Liver (tissue), 9 donors: ENCODE results near the gene IQCE. TPM values are rescaled to one million over a fixed set of nuclear protein-coding genes. Genes with fewer than 3 reads are reported as not detected.

Source experiments
- DNase-seq: peaks from one replicate; pipeline ENCODE4 v3.0.0-alpha.2; 2017; ENCODE audit warnings: low spot score
- H3K27ac ChIP-seq, 2 donors: one replicate each; pipeline ENCODE4 v1.7.0; 2013; ENCODE audit warnings: inconsistent platforms in 2 of 2, low read length in 2 of 2, control low read depth in 1 of 2, low read depth in 1 of 2, mild to moderate bottlenecking in 1 of 2
- H3K27me3 ChIP-seq, 4 donors: one replicate each; pipeline versions ENCODE4 v1.6.1 to v1.7.0; 2013; ENCODE audit warnings: low read length in 3 of 4, inconsistent platforms in 1 of 4, mild to moderate bottlenecking in 1 of 4, moderate library complexity in 1 of 4; ENCODE audit not compliant: control insufficient read depth in 4 of 4, insufficient read depth in 4 of 4
- H3K36me3 ChIP-seq, 4 donors: one replicate each; pipeline versions ENCODE4 v1.6.1 to v1.7.0; 2013; ENCODE audit warnings: low read length in 3 of 4, mild to moderate bottlenecking in 3 of 4, low read depth in 1 of 4, moderate library complexity in 1 of 4; ENCODE audit not compliant: control insufficient read depth in 4 of 4, insufficient read depth in 3 of 4
- H3K4me1 ChIP-seq, 4 donors: one replicate each; pipeline versions ENCODE4 v1.6.1 to v1.7.0; 2013; ENCODE audit warnings: low read length in 3 of 4, mild to moderate bottlenecking in 3 of 4, moderate library complexity in 1 of 4; ENCODE audit not compliant: control insufficient read depth in 4 of 4, insufficient read depth in 4 of 4
- H3K4me3 ChIP-seq, 3 donors: one replicate each; pipeline versions ENCODE4 v1.6.1 to v1.7.0; 2013; ENCODE audit warnings: low read length in 3 of 3, control low read depth in 1 of 3, low read depth in 1 of 3, mild to moderate bottlenecking in 1 of 3
- H3K9ac ChIP-seq, 2 donors: one replicate each; pipeline ENCODE4 v1.7.0; 2013; ENCODE audit warnings: low read length in 2 of 2, mild to moderate bottlenecking in 2 of 2, moderate library complexity in 2 of 2, control low read depth in 1 of 2, low read depth in 1 of 2
- H3K9me3 ChIP-seq, 4 donors: one replicate each; pipeline versions ENCODE4 v1.6.1 to v1.7.0; 2013; ENCODE audit warnings: low read length in 3 of 4; ENCODE audit not compliant: control insufficient read depth in 4 of 4
- ATF3 ChIP-seq: IDR thresholded peaks from 2 replicates; pipeline ENCODE4 v1.6.1; 2016; ENCODE audit warnings: antibody characterized with exemption
- CTCF ChIP-seq: fragments of 150-350 bp; IDR thresholded peaks from 2 replicates; pipeline ENCODE4 v1.5.1; 2017; ENCODE audit warnings: improper control_type of control experiment, low read depth, low read length; ENCODE audit not compliant: missing input control
- EGR1 ChIP-seq, 2 donors: IDR thresholded peaks; 2 replicates each; pipeline ENCODE4 v1.6.1; 2016 to 2018; ENCODE audit warnings: antibody characterized with exemption in 2 of 2, low read depth in 2 of 2
- FOXA1 ChIP-seq: IDR thresholded peaks from 2 replicates; pipeline ENCODE4 v1.6.1; 2016; ENCODE audit warnings: antibody characterized with exemption
- FOXA2 ChIP-seq: IDR thresholded peaks from 2 replicates; pipeline ENCODE4 v1.6.1; 2016; ENCODE audit warnings: antibody characterized with exemption
- GABPA ChIP-seq, 2 donors: IDR thresholded peaks in 1 of 2; conservative IDR thresholded peaks in 1 of 2; 2 replicates each; pipeline ENCODE4 v1.6.1; 2016; ENCODE audit warnings: antibody characterized with exemption in 2 of 2, mild to moderate bottlenecking in 1 of 2, moderate library complexity in 1 of 2
- HNF4A ChIP-seq, 2 donors: conservative IDR thresholded peaks; 2 replicates each; pipeline ENCODE4 v1.6.1; 2016; ENCODE audit warnings: antibody characterized with exemption in 2 of 2, mild to moderate bottlenecking in 2 of 2
- HNF4G ChIP-seq: IDR thresholded peaks from 2 replicates; pipeline ENCODE4 v1.6.1; 2016; ENCODE audit warnings: antibody characterized with exemption
- JUND ChIP-seq, 2 donors: IDR thresholded peaks; 2 replicates each; pipeline ENCODE4 v1.6.1; 2016; ENCODE audit warnings: antibody characterized with exemption in 2 of 2
- MAX ChIP-seq: IDR thresholded peaks from 2 replicates; pipeline ENCODE4 v1.6.1; 2016; ENCODE audit warnings: antibody characterized with exemption
- NR2F2 ChIP-seq: IDR thresholded peaks from 2 replicates; pipeline ENCODE4 v1.6.1; 2016; ENCODE audit warnings: antibody characterized with exemption
- RAD21 ChIP-seq, 2 donors: IDR thresholded peaks; 2 replicates each; pipeline ENCODE4 v1.6.1; 2016; ENCODE audit warnings: antibody characterized with exemption in 2 of 2, mild to moderate bottlenecking in 2 of 2
- REST ChIP-seq: IDR thresholded peaks from 2 replicates; pipeline ENCODE4 v1.6.1; 2016; ENCODE audit warnings: antibody characterized with exemption, mild to moderate bottlenecking
- RXRA ChIP-seq, 2 donors: IDR thresholded peaks; 2 replicates each; pipeline ENCODE4 v1.6.1; 2017 to 2018; ENCODE audit warnings: antibody characterized with exemption in 2 of 2, mild to moderate bottlenecking in 1 of 2
- SP1 ChIP-seq: IDR thresholded peaks from 2 replicates; pipeline ENCODE4 v1.6.1; 2018; ENCODE audit warnings: antibody characterized with exemption, mild to moderate bottlenecking
- TAF1 ChIP-seq: conservative IDR thresholded peaks from 2 replicates; pipeline ENCODE4 v1.6.1; 2016; ENCODE audit warnings: antibody characterized with exemption, mild to moderate bottlenecking
- YY1 ChIP-seq: IDR thresholded peaks from 2 replicates; pipeline ENCODE4 v1.6.1; 2016; ENCODE audit warnings: antibody characterized with exemption, mild to moderate bottlenecking
- ZBTB33 ChIP-seq: IDR thresholded peaks from 2 replicates; pipeline ENCODE4 v1.6.1; 2016; ENCODE audit warnings: antibody characterized with exemption
- WGBS: extraction: QIAGEN DNeasy Blood & Tissue Kit; methylation state at CpG from one replicate; pipeline ENCODE4 v1.1.7; 2013; 5-methylcytosine and 5-hydroxymethylcytosine counted together
- polyA plus RNA-seq, 2 donors: library from polyadenylated mRNA; stranded (reverse) in 1 of 2; unstranded in 1 of 2; fragments of 200-250 nt in 1 of 2; fragments of >200 nt in 1 of 2; fragmentation: Nextera tagmentation in 1 of 2; extraction: Ambion mirVana in 1 of 2; gene quantifications; one replicate each; pipeline versions ENCODE4 v1.2.1 to v1.2.3, GENCODE V29; 2013 to 2015
- total RNA-seq, 2 donors: library from RNA; depleted of rRNA; stranded (reverse); fragments of >200 nt; gene quantifications; one replicate each; pipeline ENCODE4 v1.2.3, GENCODE V29; 2014
- donor health status: healthy.
- donor health status: healthy.
- donor health status: healthy.
- donor health status: healthy.
- donor health status: healthy.

The IQCE gene
- total and polyA plus RNA-seq, 4 donors = 2.1 to 5.9 (median 3.6) TPM

- WGBS = 89% methylated on average over 8 of the region's 8 CpGs
- Histone ChIP-seq H3K27me3 (no peaks in the 10 kb centered on the region), H3K4me1 (no peaks in the 10 kb centered on the region), H3K4me3 (no peak overlapping the region), H3K9ac (no peak overlapping the region), H3K9me3 (no peaks in the 10 kb centered on the region), H3K27ac (no peak overlapping the region), H3K36me3 (peaks cover 0 to 16% (median 8%) of the 10 kb centered on the region in 4 donors)
- TF ChIP-seq ZBTB33 (no peak), RAD21 (IDR thresholded peaks at IDR 0.05) (no peak), TAF1 (no peak), CTCF (no peak)
- DNase-seq = no peak
These were observed 91.7 kb downstream of the IQCE start for GRCh38 chr7:2650451-2650850.

- Histone ChIP-seq H3K4me3 (no peak overlapping the region), H3K27ac (no peak overlapping the region), H3K9me3 (no peaks in the 10 kb centered on the region), H3K4me1 (no peaks in the 10 kb centered on the region), H3K27me3 (no peaks in the 10 kb centered on the region), H3K9ac (no peak overlapping the region), H3K36me3 (peaks cover 0 to 18% (median 8%) of the 10 kb centered on the region in 4 donors)
- no peak for TF ChIP-seq FOXA2
- no peak for TF ChIP-seq MAX
- no peak for TF ChIP-seq GABPA (IDR thresholded peaks at IDR 0.05 in 1 of 2, conservative IDR thresholded peaks at IDR 0.05 in 1 of 2)
- no peak for TF ChIP-seq HNF4G
- TF ChIP-seq EGR1 (IDR thresholded peaks at IDR 0.05; ENCODE audit: low read depth in 2 of 2) = no peak
- no peak for TF ChIP-seq RXRA (IDR thresholded peaks at IDR 0.05)
- TF ChIP-seq SP1 = no peak
- no peak for TF ChIP-seq FOXA1
- no peak for TF ChIP-seq YY1
- TF ChIP-seq NR2F2 = no peak
- TF ChIP-seq JUND (IDR thresholded peaks at IDR 0.05) = no peak
- TF ChIP-seq ATF3 = no peak
- no peak for TF ChIP-seq ZBTB33
- no peak for TF ChIP-seq HNF4A (conservative IDR thresholded peaks at IDR 0.05)
- TF ChIP-seq TAF1 = no peak
- no peak for TF ChIP-seq REST
- no peak for TF ChIP-seq CTCF
- WGBS = 91% methylated on average over 15 of the region's 15 CpGs
- DNase-seq = no peak
These were observed 92.6 kb downstream of the IQCE start for GRCh38 chr7:2651336-2651735.
